ENCODE data around the gene FSTL4. TPM values are rescaled to one million over a fixed set of nuclear protein-coding genes. Genes with fewer than 3 reads are reported as not detected.
"Not testable (repeated sequence)": the region's sequence is repeated elsewhere in the genome, so short reads cannot be mapped to it uniquely, and the experiment has no call there.

Gene FSTL4
- total RNA-seq, 1 donor: 0.52 TPM

- Histone ChIP-seq H3K9me3 (ENCODE audit: low read depth, low read length) (no peaks in the 10 kb centered on the region), H3K4me3 (ENCODE audit: low read length) (no peak overlapping the region), H3K27me3 (ENCODE audit: insufficient read depth, low read length) (no peaks in the 10 kb centered on the region), H3K4me1 (ENCODE audit: insufficient read depth, low read length) (no peaks in the 10 kb centered on the region)
Measured at GRCh38 chr5:133205204-133205603, 407.1 kb downstream of the FSTL4 start.

GRCh38 chr5:133203317-133204305, 408.7 kb downstream of the FSTL4 start:
- Histone ChIP-seq H3K27me3 (ENCODE audit: insufficient read depth, low read length) (no peaks in the 10 kb centered on the region), H3K9me3 (ENCODE audit: low read depth, low read length) (no peaks in the 10 kb centered on the region), H3K4me3 (ENCODE audit: low read length) (no peak overlapping the region), H3K4me1 (ENCODE audit: insufficient read depth, low read length) (no peaks in the 10 kb centered on the region)

GRCh38 chr5:133202066-133202665, 410.2 kb downstream of the FSTL4 start:
- H3K4me3 ChIP-seq (ENCODE audit: low read length): no peak overlapping the region
- H3K4me1 ChIP-seq (ENCODE audit: insufficient read depth, low read length): no peaks in the 10 kb centered on the region
- no peaks in the 10 kb centered on the region for H3K27me3 ChIP-seq (ENCODE audit: insufficient read depth, low read length)
- H3K9me3 ChIP-seq (ENCODE audit: low read depth, low read length): no peaks in the 10 kb centered on the region

GRCh38 chr5:133201310-133201709, 411.0 kb downstream of the FSTL4 start:
- Histone ChIP-seq H3K4me1 (ENCODE audit: insufficient read depth, low read length) (no peaks in the 10 kb centered on the region), H3K27me3 (ENCODE audit: insufficient read depth, low read length) (no peaks in the 10 kb centered on the region), H3K9me3 (ENCODE audit: low read depth, low read length) (no peaks in the 10 kb centered on the region), H3K4me3 (ENCODE audit: low read length) (no peak overlapping the region)

GRCh38 chr5:133200256-133200655, 412.1 kb downstream of the FSTL4 start:
- Histone ChIP-seq H3K27me3 (ENCODE audit: insufficient read depth, low read length) (no peaks in the 10 kb centered on the region), H3K9me3 (ENCODE audit: low read depth, low read length) (no peaks in the 10 kb centered on the region), H3K4me1 (ENCODE audit: insufficient read depth, low read length) (no peaks in the 10 kb centered on the region), H3K4me3 (ENCODE audit: low read length) (no peak overlapping the region)

GRCh38 chr5:133199417-133200178, 412.7 kb downstream of the FSTL4 start:
- Histone ChIP-seq H3K27me3 (ENCODE audit: insufficient read depth, low read length) (no peaks in the 10 kb centered on the region), H3K9me3 (ENCODE audit: low read depth, low read length) (no peaks in the 10 kb centered on the region), H3K4me3 (ENCODE audit: low read length) (no peak overlapping the region), H3K4me1 (ENCODE audit: insufficient read depth, low read length) (no peaks in the 10 kb centered on the region)

- H3K4me3 ChIP-seq (ENCODE audit: low read length): no peak overlapping the region
- H3K27me3 ChIP-seq (ENCODE audit: insufficient read depth, low read length): no peaks in the 10 kb centered on the region
- H3K4me1 ChIP-seq (ENCODE audit: insufficient read depth, low read length): no peaks in the 10 kb centered on the region
- H3K9me3 ChIP-seq (ENCODE audit: low read depth, low read length): no peaks in the 10 kb centered on the region
Measured at GRCh38 chr5:133198511-133198910, 413.8 kb downstream of the FSTL4 start.

GRCh38 chr5:133196441-133197085, 415.8 kb downstream of the FSTL4 start:
- H3K27me3 ChIP-seq (ENCODE audit: insufficient read depth, low read length): no peaks in the 10 kb centered on the region
- no peaks in the 10 kb centered on the region for H3K4me1 ChIP-seq (ENCODE audit: insufficient read depth, low read length)
- H3K4me3 ChIP-seq (ENCODE audit: low read length): no peak overlapping the region
- H3K9me3 ChIP-seq (ENCODE audit: low read depth, low read length): no peaks in the 10 kb centered on the region

- H3K4me1 ChIP-seq (ENCODE audit: insufficient read depth, low read length): no peaks in the 10 kb centered on the region
- no peaks in the 10 kb centered on the region for H3K9me3 ChIP-seq (ENCODE audit: low read depth, low read length)
- no peaks in the 10 kb centered on the region for H3K27me3 ChIP-seq (ENCODE audit: insufficient read depth, low read length)
- H3K4me3 ChIP-seq (ENCODE audit: low read length): no peak overlapping the region
Measured at GRCh38 chr5:133195250-133195649, 417.1 kb downstream of the FSTL4 start.

- no peak overlapping the region for H3K4me3 ChIP-seq (ENCODE audit: low read length)
- H3K27me3 ChIP-seq (ENCODE audit: insufficient read depth, low read length): no peaks in the 10 kb centered on the region
- H3K4me1 ChIP-seq (ENCODE audit: insufficient read depth, low read length): no peaks in the 10 kb centered on the region
- no peaks in the 10 kb centered on the region for H3K9me3 ChIP-seq (ENCODE audit: low read depth, low read length)
Measured at GRCh38 chr5:133193794-133194193, 418.5 kb downstream of the FSTL4 start.

- no peak overlapping the region for H3K4me3 ChIP-seq (ENCODE audit: low read length)
- no peaks in the 10 kb centered on the region for H3K4me1 ChIP-seq (ENCODE audit: insufficient read depth, low read length)
- H3K27me3 ChIP-seq (ENCODE audit: insufficient read depth, low read length): no peaks in the 10 kb centered on the region
Measured at GRCh38 chr5:133192716-133193115, 419.6 kb downstream of the FSTL4 start.

GRCh38 chr5:133189881-133190280, 422.5 kb downstream of the FSTL4 start:
- no peaks in the 10 kb centered on the region for H3K9me3 ChIP-seq (ENCODE audit: low read depth, low read length)
- H3K4me1 ChIP-seq (ENCODE audit: insufficient read depth, low read length): no peaks in the 10 kb centered on the region
- no peaks in the 10 kb centered on the region for H3K27me3 ChIP-seq (ENCODE audit: insufficient read depth, low read length)
- no peak overlapping the region for H3K4me3 ChIP-seq (ENCODE audit: low read length)

More at GRCh38 chr5:133192716-133193115, 419.6 kb downstream of the FSTL4 start:
- no peaks in the 10 kb centered on the region for H3K9me3 ChIP-seq (ENCODE audit: low read depth, low read length)

GRCh38 chr5:133179405-133179804, 432.9 kb downstream of the FSTL4 start:
- Histone ChIP-seq H3K9me3 (ENCODE audit: low read depth, low read length) (no peaks in the 10 kb centered on the region), H3K4me1 (ENCODE audit: insufficient read depth, low read length) (no peaks in the 10 kb centered on the region), H3K27me3 (ENCODE audit: insufficient read depth, low read length) (no peaks in the 10 kb centered on the region), H3K4me3 (ENCODE audit: low read length) (no peak overlapping the region)

GRCh38 chr5:133170756-133171387, 441.5 kb downstream of the FSTL4 start:
- H3K4me3 ChIP-seq (ENCODE audit: low read length); H3K9me3 ChIP-seq (ENCODE audit: low read depth, low read length); H3K27me3 ChIP-seq (ENCODE audit: insufficient read depth, low read length): not testable (repeated sequence)

More at GRCh38 chr5:133170756-133171387, 441.5 kb downstream of the FSTL4 start:
- H3K4me1 ChIP-seq (ENCODE audit: insufficient read depth, low read length): not testable (repeated sequence)
